ENCODE data around the gene TMEM43. TPM values are rescaled to one million over a fixed set of nuclear protein-coding genes. Genes with fewer than 3 reads are reported as not detected.

TMEM43 gene
- total and polyA plus RNA-seq, 2 of the 13 experiments (the other 11 are each of a cell fraction or from before 2014, with no cell fraction given), result 48.9 to 50.5 TPM

DNA sequence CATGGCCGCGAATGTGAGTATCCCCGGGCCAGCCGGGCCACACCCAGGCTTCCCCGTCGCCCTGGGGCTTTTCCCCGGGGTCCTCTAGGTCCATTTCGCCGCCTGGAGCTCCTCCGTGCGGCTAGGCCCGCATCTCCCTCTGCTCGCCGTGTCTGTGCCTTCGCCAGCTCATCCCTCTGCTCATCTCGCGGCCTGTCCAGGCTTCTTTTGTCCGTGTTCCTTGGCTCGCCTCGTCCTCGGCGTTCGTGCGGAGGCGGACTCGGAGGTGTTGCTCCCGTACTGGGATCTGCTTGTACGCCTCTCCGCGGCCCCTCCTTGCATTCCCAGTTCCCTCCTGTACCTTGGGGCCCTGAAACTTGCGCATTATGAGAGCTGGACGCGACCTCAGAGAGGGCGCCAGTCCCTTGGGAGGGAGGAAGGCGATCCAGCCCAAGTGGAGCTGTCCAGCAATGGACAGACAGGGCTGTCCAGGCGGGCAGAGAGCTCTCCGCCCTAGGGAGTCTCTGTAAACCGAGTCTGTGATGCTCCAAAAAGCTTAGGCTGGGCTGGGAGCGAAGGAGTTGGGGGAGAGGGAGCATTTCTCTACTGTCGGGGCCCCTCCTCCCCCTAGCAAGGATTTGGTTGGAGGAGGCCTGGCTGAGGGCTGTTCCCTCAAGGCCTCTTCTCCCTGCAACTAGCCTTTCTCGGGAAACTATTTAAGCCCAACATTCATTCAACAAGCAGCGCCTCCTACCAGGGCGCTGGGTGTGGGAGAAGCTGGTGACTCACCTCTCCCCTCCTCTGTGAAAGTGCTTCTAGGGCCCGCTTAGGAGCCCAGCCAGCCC, 553 bp downstream of the TMEM43 start (continued):
- TF ChIP-seq, protein P1, sequence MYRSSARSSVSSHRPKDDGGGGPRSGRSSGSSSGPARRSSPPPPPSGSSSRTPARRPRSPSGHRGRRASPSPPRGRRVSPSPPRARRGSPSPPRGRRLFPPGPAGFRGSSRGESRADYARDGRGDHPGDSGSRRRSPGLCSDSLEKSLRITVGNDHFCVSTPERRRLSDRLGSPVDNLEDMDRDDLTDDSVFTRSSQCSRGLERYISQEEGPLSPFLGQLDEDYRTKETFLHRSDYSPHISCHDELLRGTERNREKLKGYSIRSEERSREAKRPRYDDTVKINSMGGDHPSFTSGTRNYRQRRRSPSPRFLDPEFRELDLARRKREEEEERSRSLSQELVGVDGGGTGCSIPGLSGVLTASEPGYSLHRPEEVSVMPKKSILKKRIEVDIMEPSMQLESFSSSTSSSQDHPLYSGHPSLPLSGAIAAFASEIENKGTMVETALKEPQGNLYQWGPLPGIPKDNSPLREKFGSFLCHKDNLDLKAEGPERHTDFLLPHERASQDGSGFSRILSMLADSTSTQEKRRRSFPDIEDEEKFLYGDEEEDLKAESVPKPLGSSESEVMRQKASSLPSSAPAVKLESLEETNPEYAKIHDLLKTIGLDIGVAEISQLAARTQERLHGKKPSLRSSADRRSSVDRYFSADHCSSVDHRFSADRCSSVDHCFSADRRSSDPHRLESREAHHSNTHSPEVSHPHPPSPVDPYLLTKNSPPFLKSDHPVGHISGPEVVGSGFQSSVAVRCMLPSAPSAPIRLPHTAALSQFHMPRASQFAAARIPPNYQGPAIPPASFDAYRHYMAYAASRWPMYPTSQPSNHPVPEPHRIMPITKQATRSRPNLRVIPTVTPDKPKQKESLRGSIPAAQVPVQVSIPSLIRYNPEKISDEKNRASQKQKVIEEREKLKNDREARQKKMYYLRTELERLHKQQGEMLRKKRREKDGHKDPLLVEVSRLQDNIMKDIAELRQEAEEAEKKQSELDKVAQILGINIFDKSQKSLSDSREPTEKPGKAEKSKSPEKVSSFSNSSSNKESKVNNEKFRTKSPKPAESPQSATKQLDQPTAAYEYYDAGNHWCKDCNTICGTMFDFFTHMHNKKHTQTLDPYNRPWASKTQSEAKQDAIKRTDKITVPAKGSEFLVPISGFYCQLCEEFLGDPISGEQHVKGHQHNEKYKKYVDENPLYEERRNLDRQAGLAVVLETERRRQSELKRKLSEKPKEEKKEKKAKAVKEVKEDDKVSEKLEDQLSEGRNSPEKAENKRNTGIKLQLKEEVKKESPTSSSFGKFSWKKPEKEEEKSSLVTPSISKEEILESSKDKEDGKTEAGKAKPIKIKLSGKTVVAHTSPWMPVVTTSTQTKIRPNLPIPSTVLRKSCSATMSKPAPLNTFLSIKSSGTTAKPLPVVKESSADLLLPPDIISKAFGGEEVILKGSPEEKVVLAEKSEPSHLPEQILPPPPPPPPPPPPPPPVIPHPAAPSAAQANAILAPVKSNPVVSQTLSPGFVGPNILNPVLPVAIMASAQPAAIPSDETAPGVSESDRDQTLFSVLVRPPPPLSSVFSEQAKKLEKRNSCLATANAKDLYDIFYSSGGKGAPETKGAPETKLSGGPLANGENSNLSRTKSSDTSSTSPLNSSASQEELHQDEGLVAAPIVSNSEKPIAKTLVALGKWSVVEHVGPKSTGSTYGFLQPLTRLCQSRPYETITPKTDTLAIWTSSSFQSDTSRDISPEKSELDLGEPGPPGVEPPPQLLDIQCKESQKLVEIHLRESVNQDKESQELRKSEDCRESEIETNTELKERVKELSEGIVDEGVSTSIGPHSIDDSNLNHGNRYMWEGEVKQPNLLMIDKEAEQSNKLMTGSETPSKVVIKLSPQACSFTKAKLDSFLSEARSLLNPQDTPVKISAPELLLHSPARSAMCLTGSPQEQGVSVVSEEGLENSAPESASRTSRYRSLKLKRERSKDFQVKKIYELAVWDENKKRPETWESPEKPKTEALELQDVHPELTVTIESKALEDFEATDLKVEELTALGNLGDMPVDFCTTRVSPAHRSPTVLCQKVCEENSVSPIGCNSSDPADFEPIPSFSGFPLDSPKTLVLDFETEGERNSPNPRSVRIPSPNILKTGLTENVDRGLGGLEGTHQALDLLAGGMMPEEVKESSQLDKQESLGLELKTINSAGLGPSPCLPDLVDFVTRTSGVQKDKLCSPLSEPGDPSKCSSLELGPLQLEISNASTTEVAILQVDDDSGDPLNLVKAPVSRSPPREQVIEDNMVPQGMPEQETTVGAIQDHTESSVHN (CRISPR knock-in tag; IDR thresholded peaks at IDR 0.05), result 0 out of 2 replicates have a peak, but pooled peaks have one; percentile 40
- TF ChIP-seq FOXA3 (CRISPR knock-in tag; IDR thresholded peaks at IDR 0.05) (no peak), IKZF4 (CRISPR knock-in tag; IDR thresholded peaks at IDR 0.05; ENCODE audit: borderline replicate concordance, low read depth, not compliant biosample characterization) (no peak), SIN3B (IDR thresholded peaks at IDR 0.05; ENCODE audit: low read length) (no peak), ZNF749 (CRISPR knock-in tag; IDR thresholded peaks at IDR 0.05; ENCODE audit: borderline replicate concordance) (no peak), ZNF883 (CRISPR knock-in tag; IDR thresholded peaks at IDR 0.05; ENCODE audit: not compliant biosample characterization) (no peak), ZNF550 (CRISPR knock-in tag; IDR thresholded peaks at IDR 0.05; ENCODE audit: borderline replicate concordance) (0 out of 2 replicates have a peak, but pooled peaks have one; percentile 9), ELF1 (CRISPR knock-in tag; IDR thresholded peaks at IDR 0.05) (no peak), KDM5B (CRISPR knock-in tag; IDR thresholded peaks at IDR 0.05; ENCODE audit: borderline replicate concordance) (no peak), BRD4 (CRISPR knock-in tag; IDR thresholded peaks at IDR 0.05) (no peak), HNRNPUL1 (IDR thresholded peaks at IDR 0.05; ENCODE audit: low read depth, low read length) (no peak), ADNP (CRISPR knock-in tag; IDR thresholded peaks at IDR 0.05) (no peak), SNRNP70 (IDR thresholded peaks at IDR 0.05; ENCODE audit: low read depth, low read length) (no peak), POGZ (CRISPR knock-in tag; IDR thresholded peaks at IDR 0.05) (peak; percentile 14; the same call in 1 of the 2 replicates), ZNF777 (CRISPR knock-in tag; IDR thresholded peaks at IDR 0.05) (no peak; the same call in 1 of the 2 replicates), ZNF790 (CRISPR knock-in tag; IDR thresholded peaks at IDR 0.05; ENCODE audit: borderline replicate concordance) (no peak), ZNF781 (CRISPR knock-in tag; IDR thresholded peaks at IDR 0.05; ENCODE audit: borderline replicate concordance, not compliant biosample characterization) (no peak), FOSL2 (CRISPR knock-in tag; IDR thresholded peaks at IDR 0.05) (peak; percentile 90), ZFP36 (IDR thresholded peaks at IDR 0.05; ENCODE audit: borderline replicate concordance, low read depth, low read length, partially characterized antibody) (no peak)
- TF ChIP-seq, protein P2, sequence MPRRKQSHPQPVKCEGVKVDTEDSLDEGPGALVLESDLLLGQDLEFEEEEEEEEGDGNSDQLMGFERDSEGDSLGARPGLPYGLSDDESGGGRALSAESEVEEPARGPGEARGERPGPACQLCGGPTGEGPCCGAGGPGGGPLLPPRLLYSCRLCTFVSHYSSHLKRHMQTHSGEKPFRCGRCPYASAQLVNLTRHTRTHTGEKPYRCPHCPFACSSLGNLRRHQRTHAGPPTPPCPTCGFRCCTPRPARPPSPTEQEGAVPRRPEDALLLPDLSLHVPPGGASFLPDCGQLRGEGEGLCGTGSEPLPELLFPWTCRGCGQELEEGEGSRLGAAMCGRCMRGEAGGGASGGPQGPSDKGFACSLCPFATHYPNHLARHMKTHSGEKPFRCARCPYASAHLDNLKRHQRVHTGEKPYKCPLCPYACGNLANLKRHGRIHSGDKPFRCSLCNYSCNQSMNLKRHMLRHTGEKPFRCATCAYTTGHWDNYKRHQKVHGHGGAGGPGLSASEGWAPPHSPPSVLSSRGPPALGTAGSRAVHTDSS (CRISPR knock-in tag; conservative IDR thresholded peaks at IDR 0.05), result no peak
